ENCODE results near the gene NRXN3.

The NRXN3 gene

DNA sequence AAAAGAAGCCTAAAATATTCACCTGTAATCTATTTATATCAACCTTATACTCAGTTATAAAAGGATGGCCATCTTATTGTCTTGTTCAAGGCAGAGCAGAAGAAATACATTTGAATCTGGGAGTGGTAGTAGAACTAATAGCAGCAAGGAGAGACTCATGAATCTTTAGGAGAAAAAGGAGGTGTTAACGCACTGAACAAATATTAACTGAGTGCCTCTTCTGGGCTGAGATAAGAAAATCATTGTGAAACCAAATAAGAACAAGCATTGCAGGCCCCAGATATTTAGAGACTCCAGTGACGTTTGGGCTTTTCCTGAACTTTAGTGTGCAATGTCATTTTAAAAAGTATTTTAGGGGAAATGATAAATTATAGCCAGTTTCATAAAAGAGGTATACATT lies 1250.6 kb downstream of the NRXN3 start:
- Histone ChIP-seq H3K27me3 (ENCODE audit: insufficient read depth, low read length) (no peaks in the 10 kb centered on the region), H3K79me2 (ENCODE audit: insufficient read depth, low read length) (no peaks in the 10 kb centered on the region), H3K4me1 (ENCODE audit: insufficient read depth, low read length, severe bottlenecking) (no peaks in the 10 kb centered on the region), H3K9me3 (ENCODE audit: low read length) (no peaks in the 10 kb centered on the region), H3K9ac (ENCODE audit: low read length) (no peak overlapping the region), H3F3A (ENCODE audit: insufficient read depth, low read length) (no peaks in the 10 kb centered on the region), H3K9me2 (ENCODE audit: low read depth, low read length) (no peaks in the 10 kb centered on the region), H3K36me3 (ENCODE audit: insufficient read depth, low read length) (no peaks in the 10 kb centered on the region), H4K20me1 (ENCODE audit: insufficient read depth, low read length) (no peaks in the 10 kb centered on the region), H3K27ac (ENCODE audit: low read depth, low read length, poor library complexity, severe bottlenecking) (no peak overlapping the region), H3K4me2 (ENCODE audit: low read length) (no peak overlapping the region), H3K4me3 (ENCODE audit: low read depth, low read length, poor library complexity, severe bottlenecking) (no peak overlapping the region), H2AFZ (ENCODE audit: low read length) (no peak overlapping the region)
- TF ChIP-seq EZH2 (IDR thresholded peaks at IDR 0.05; ENCODE audit: borderline replicate concordance, low read length) = no peak
- TF ChIP-seq, protein P1, sequence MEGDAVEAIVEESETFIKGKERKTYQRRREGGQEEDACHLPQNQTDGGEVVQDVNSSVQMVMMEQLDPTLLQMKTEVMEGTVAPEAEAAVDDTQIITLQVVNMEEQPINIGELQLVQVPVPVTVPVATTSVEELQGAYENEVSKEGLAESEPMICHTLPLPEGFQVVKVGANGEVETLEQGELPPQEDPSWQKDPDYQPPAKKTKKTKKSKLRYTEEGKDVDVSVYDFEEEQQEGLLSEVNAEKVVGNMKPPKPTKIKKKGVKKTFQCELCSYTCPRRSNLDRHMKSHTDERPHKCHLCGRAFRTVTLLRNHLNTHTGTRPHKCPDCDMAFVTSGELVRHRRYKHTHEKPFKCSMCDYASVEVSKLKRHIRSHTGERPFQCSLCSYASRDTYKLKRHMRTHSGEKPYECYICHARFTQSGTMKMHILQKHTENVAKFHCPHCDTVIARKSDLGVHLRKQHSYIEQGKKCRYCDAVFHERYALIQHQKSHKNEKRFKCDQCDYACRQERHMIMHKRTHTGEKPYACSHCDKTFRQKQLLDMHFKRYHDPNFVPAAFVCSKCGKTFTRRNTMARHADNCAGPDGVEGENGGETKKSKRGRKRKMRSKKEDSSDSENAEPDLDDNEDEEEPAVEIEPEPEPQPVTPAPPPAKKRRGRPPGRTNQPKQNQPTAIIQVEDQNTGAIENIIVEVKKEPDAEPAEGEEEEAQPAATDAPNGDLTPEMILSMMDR (IDR thresholded peaks at IDR 0.05; ENCODE audit: low read length) = no peak

DNA sequence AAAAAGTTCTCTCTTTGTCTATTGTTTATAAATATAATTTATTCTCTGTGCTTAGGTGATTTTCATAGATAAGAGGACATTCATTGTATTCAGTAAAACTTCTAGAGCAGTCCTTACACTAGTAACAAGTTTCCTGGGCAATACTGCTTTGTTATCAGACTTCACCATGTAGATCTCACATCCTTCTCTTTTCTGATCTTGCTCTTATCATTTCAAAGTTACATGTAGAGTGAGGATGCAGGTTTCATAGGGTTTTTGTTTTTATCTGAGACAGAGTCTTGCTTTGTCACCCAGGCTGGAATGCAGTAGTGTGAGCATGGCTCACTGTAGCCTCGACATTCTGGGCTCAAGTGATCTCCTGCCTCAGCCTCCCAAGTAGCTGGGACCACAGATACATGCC lies 1251.6 kb downstream of the NRXN3 start:
- Histone ChIP-seq H3K4me2 (ENCODE audit: low read length) (no peak overlapping the region), H3K27me3 (ENCODE audit: insufficient read depth, low read length) (no peaks in the 10 kb centered on the region), H3K9me3 (ENCODE audit: low read length) (no peaks in the 10 kb centered on the region), H3K27ac (ENCODE audit: low read depth, low read length, poor library complexity, severe bottlenecking) (no peak overlapping the region), H2AFZ (ENCODE audit: low read length) (no peak overlapping the region), H3F3A (ENCODE audit: insufficient read depth, low read length) (no peaks in the 10 kb centered on the region), H3K4me3 (ENCODE audit: low read depth, low read length, poor library complexity, severe bottlenecking) (no peak overlapping the region), H3K4me1 (ENCODE audit: insufficient read depth, low read length, severe bottlenecking) (no peaks in the 10 kb centered on the region), H3K9ac (ENCODE audit: low read length) (no peak overlapping the region), H3K36me3 (ENCODE audit: insufficient read depth, low read length) (no peaks in the 10 kb centered on the region), H3K9me2 (ENCODE audit: low read depth, low read length) (no peaks in the 10 kb centered on the region), H4K20me1 (ENCODE audit: insufficient read depth, low read length) (no peaks in the 10 kb centered on the region), H3K79me2 (ENCODE audit: insufficient read depth, low read length) (no peaks in the 10 kb centered on the region)
- TF ChIP-seq, protein P1 (IDR thresholded peaks at IDR 0.05; ENCODE audit: low read length) = no peak
- TF ChIP-seq EZH2 (IDR thresholded peaks at IDR 0.05; ENCODE audit: borderline replicate concordance, low read length) = no peak

DNA sequence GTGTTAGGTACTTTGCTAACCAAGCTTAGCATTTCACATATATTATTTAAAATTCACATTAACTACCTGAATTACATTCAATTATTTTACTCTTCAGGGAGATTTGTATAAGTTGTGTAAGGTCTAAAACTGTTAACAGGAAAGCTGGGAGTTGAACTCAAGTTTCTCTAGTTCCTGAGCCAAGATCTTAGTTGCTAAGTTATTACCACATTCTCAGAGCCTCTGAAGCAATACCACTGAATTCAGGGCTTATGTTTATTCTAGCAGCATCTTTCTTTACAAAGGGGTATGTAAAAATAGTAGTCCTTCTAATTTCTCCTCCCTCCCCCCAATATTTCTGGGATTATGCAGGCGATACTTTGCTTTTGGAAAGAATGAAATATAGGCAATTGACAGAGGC lies 1254.3 kb downstream of the NRXN3 start:
- Histone ChIP-seq H3K9me2 (ENCODE audit: low read depth, low read length) (no peaks in the 10 kb centered on the region), H3K79me2 (ENCODE audit: insufficient read depth, low read length) (no peaks in the 10 kb centered on the region), H2AFZ (ENCODE audit: low read length) (no peak overlapping the region), H3K4me1 (ENCODE audit: insufficient read depth, low read length, severe bottlenecking) (no peaks in the 10 kb centered on the region), H3F3A (ENCODE audit: insufficient read depth, low read length) (no peaks in the 10 kb centered on the region), H3K27me3 (ENCODE audit: insufficient read depth, low read length) (no peaks in the 10 kb centered on the region), H4K20me1 (ENCODE audit: insufficient read depth, low read length) (no peaks in the 10 kb centered on the region), H3K4me3 (ENCODE audit: low read depth, low read length, poor library complexity, severe bottlenecking) (no peak overlapping the region), H3K9ac (ENCODE audit: low read length) (no peak overlapping the region), H3K4me2 (ENCODE audit: low read length) (no peak overlapping the region), H3K9me3 (ENCODE audit: low read length) (no peaks in the 10 kb centered on the region), H3K36me3 (ENCODE audit: insufficient read depth, low read length) (no peaks in the 10 kb centered on the region), H3K27ac (ENCODE audit: low read depth, low read length, poor library complexity, severe bottlenecking) (no peak overlapping the region)
- no peak for TF ChIP-seq EZH2 (IDR thresholded peaks at IDR 0.05; ENCODE audit: borderline replicate concordance, low read length)
- TF ChIP-seq, protein P1 (IDR thresholded peaks at IDR 0.05; ENCODE audit: low read length) = no peak

All from OCI-LY1 (cell line).